Lower leg skin (tissue), 4 donors: Measurements from ENCODE around the gene FOXP1. TPM values are rescaled to one million over a fixed set of nuclear protein-coding genes. Genes with fewer than 3 reads are reported as not detected.
"Not testable (repeated sequence)": the region's sequence is repeated elsewhere in the genome, so short reads cannot be mapped to it uniquely, and the experiment has no call there.

Experiments used
- DNase-seq, 2 donors: peaks; one replicate each; pipeline ENCODE4 v3.0.0-alpha.2; 2019; ENCODE audit warnings: low spot score in 2 of 2
- H3K4me3 ChIP-seq: fragments of 200-600 bp; sonication (generic); 2 replicates; pipeline ENCODE4 v1.5.1; 2017; ENCODE audit warnings: mild to moderate bottlenecking, low read depth; ENCODE audit not compliant: poor library complexity, severe bottlenecking
- POLR2A ChIP-seq, 2 donors: fragments of 450-650 bp; IDR thresholded peaks; one replicate each; pipeline ENCODE4 v1.6.1; 2016 to 2017; ENCODE audit warnings: antibody characterized with exemption in 2 of 2, mild to moderate bottlenecking in 1 of 2, moderate library complexity in 1 of 2
- WGBS, 2 donors: methylation state at CpG; one replicate each; pipeline ENCODE4 v1.1.5; 2018; 5-methylcytosine and 5-hydroxymethylcytosine counted together
- intact Hi-C: fragments of 100-400 bp; cut with DNase I; formaldehyde crosslinking; loops from one replicate; pipeline ENCODE4 v1.15.0; 2023; ENCODE audit warnings: low total_unique reads
- total RNA-seq, 4 donors: library from RNA; depleted of rRNA; stranded (reverse); fragments of >200 nt; gene quantifications; one replicate each; pipeline ENCODE4 v1.1.0, GENCODE V29; 2016
- TF ChIP-seq, protein P1 (sequence below), 3 donors: fragments of 450-650 bp; IDR thresholded peaks; one replicate each; pipeline ENCODE4 v1.5.1; 2016; ENCODE audit warnings: antibody characterized with exemption in 3 of 3, mild to moderate bottlenecking in 3 of 3, moderate library complexity in 2 of 3

The FOXP1 gene
- total RNA-seq, 4 donors from 2014 or later = 46.6 to 66.6 (median 55.2) TPM

DNA sequence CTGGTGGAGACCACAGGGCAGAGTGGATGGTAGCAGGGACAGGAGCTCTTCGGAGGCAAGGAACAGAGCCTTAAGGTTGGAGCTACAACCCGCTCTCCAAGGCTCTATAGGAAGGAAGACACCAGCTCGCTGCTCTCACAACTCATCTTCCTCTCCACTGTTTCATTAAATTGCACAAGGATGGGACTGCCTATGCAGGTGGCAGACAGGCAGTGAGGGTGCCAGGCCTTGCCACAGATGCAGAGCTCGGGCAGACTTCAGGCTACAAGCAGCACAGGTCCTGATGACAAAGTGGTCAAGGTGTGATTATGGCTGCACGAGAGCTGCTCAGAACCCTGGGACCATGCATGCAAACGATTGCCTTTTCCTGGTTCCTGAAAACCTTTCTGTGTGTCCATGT, 144.6 kb downstream of the FOXP1 start:
- intact Hi-C loops = no loop called here
- WGBS, 2 donors = 82 to 84% methylated on average over 6 of the region's 6 CpGs
- TF ChIP-seq POLR2A (IDR thresholded peaks at IDR 0.05) = no peak
- TF ChIP-seq, protein P1, sequence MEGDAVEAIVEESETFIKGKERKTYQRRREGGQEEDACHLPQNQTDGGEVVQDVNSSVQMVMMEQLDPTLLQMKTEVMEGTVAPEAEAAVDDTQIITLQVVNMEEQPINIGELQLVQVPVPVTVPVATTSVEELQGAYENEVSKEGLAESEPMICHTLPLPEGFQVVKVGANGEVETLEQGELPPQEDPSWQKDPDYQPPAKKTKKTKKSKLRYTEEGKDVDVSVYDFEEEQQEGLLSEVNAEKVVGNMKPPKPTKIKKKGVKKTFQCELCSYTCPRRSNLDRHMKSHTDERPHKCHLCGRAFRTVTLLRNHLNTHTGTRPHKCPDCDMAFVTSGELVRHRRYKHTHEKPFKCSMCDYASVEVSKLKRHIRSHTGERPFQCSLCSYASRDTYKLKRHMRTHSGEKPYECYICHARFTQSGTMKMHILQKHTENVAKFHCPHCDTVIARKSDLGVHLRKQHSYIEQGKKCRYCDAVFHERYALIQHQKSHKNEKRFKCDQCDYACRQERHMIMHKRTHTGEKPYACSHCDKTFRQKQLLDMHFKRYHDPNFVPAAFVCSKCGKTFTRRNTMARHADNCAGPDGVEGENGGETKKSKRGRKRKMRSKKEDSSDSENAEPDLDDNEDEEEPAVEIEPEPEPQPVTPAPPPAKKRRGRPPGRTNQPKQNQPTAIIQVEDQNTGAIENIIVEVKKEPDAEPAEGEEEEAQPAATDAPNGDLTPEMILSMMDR (IDR thresholded peaks at IDR 0.05) = no peak
- H3K4me3 ChIP-seq = no peak overlapping the region
- no peak for DNase-seq

DNA sequence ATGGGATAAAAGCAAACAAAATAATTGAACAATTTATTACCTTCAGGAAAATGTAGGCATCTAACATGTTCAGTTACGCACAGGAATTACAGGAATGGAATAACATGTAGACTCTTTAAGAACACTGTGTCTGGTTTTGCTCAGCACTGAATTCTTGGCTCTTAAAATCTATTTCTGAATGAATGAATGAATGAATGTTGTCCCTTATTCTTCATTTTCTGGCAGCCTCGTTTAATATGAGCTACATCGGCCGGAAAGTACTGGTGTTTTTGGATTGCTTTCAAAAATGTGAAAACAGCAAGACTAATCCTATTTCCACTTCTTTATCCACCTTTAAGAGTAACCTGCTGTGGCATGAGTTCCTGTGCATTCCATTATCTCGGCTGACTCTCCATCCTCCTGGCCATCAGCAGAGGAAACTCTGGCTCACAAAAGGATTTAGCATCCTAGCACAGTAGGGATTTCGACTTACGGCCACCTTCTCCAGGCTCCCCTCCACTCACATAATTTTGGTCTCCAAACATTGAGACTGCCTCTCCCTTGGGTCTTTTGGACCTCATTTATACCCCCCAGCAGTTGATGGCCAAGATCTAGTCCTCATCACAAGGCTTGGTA, 145.3 kb downstream of the FOXP1 start:
- intact Hi-C loops = no loop called here
- TF ChIP-seq, protein P1 (IDR thresholded peaks at IDR 0.05) = no peak
- no peak for TF ChIP-seq POLR2A (IDR thresholded peaks at IDR 0.05)
- no peak overlapping the region for H3K4me3 ChIP-seq
- no peak for DNase-seq
- 48 to 61% methylated on average over 7 of the region's 7 CpGs for WGBS, 2 donors

DNA sequence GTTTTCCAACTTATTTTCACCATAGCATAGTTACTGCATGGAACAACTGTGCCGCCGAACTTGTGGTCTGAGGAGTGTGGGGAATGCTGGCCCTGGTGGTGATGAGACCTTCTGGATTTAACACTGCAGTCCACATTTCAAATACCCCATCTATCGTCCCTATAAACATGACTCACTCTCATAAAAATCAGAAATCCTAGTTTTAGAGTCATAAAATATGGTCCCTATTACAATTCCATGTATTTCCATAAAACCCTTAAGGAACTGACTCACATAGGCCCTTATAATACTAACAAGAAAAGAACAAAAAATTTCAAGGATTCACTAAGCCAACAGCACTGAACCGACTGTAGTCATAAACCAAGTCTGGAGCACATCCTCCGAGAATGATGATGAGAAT, 147.2 kb downstream of the FOXP1 start:
- 78 to 81% methylated on average over 5 of the region's 5 CpGs for WGBS, 2 donors
- DNase-seq = no peak
- H3K4me3 ChIP-seq = no peak overlapping the region
- no peak for TF ChIP-seq POLR2A (IDR thresholded peaks at IDR 0.05)
- TF ChIP-seq, protein P1 (IDR thresholded peaks at IDR 0.05) = no peak
- intact Hi-C loops = no loop called here

DNA sequence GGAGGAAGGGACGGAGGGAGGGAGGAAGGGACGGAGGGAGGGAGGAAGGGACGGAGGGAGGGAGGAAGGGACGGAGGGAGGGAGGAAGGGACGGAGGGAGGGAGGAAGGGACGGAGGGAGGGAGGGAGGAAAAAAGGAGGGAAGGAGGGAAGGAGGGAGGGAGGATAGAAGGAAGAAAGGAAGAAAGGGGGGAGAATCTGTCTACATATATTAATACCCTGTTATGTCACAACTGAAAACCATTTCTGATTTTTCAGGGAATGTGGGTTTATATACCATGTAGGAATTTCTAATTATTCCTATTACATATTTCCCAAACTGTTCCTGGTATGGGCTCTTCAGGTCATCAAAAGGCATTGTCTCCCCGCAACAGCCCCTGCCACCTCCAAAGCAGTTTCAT, 147.7 kb downstream of the FOXP1 start:
- H3K4me3 ChIP-seq, DNase-seq, intact Hi-C loops: not testable (repeated sequence)
- 94 to 100% methylated on average over 4 to 6 of the region's 7 CpGs for WGBS, 2 donors

DNA sequence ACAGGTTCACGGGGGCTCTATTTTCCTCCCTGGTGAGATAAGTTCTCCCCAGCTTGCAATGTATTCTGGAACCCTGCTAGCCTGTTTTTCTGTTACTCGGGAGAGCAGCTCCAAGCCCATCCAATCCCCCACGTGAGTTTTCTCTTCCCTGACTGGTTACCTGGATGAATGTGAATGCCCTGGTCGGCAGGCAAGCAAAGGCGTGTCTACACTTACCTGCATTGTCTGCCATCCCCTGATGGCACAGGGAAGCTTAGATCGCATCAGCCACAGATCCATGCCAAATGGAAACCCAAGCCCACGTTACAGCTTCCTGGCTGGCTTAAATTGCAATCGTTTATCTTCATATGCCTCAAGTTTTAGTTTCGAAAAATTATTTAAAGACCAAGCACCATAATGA, 149.9 kb downstream of the FOXP1 start:
- intact Hi-C loops = no loop called here

DNA sequence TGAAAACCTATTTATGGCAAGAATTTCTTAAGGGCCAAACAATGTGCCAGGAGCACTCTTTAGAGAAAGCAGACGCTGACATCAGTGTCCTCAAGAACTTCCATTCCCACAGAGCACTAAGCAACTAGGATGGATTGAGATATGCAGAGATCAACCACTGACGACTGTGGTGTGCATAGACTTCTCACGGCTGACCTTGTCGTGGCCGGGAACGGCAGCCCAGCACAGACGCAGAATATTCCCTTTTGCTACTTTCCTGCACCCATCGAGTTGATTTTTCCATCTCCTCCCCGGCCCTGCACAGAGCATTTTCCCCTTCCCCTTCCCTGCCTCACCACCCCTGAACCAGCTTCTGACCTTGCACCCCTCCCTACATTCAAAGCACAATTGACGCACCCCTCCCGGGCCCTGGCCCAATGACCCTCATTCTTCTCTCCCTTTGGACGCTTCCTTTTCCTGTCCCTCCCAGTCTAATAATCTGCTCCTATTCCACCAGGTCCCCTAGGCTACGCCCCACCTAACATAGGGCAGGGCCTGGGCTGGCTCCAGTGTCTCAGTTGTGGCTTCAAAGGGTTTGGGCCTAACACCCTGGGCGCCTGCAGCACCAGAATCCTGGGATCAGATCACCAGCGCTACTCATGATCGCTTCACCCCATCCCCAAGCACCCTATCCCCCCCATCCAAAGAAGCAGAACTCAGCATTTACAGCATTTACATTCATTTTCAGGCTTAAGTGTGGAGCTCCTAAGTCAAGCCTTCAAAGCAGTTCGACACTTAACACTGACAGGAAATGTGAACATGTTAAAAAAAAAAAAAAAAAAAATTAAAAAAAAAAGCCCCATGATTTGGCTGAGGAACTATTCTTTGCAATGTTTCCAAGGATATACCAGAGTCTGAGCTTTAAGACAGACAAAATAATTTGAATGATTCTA, 151.2 kb downstream of the FOXP1 start:
- WGBS, 2 donors = 56 to 60% methylated on average over 17 of the region's 17 CpGs
- intact Hi-C loops = no loop called here

More for the DNA sequence above, 149.9 kb downstream of the FOXP1 start:
- DNase-seq = no peak
- TF ChIP-seq, protein P1 (IDR thresholded peaks at IDR 0.05) = no peak
- no peak for TF ChIP-seq POLR2A (IDR thresholded peaks at IDR 0.05)
- WGBS, 2 donors = 43 to 45% methylated on average over 9 of the region's 9 CpGs
- H3K4me3 ChIP-seq = no peak overlapping the region

More for the DNA sequence above, 151.2 kb downstream of the FOXP1 start:
- TF ChIP-seq POLR2A (IDR thresholded peaks at IDR 0.05) = no peak
- TF ChIP-seq, protein P1 (IDR thresholded peaks at IDR 0.05) = no peak
- H3K4me3 ChIP-seq = no peak overlapping the region
- DNase-seq = peak in 1 of 2 donors; percentile 43
